MM.1S (cell line): ENCODE measurements around the gene RFXANK.
"Not testable (repeated sequence)": the region's sequence is repeated elsewhere in the genome, so short reads cannot be mapped to it uniquely, and the experiment has no call there.

ENCODE experiments used
- DNase-seq: peaks from one replicate; pipeline ENCODE4 v3.0.0-alpha.2; 2015
- H2AFZ ChIP-seq: fragments of 300-600 bp; sonication (generic); 2 replicates; pipeline ENCODE4 v1.6.0; 2016; ENCODE audit warnings: antibody characterized with exemption, low read length
- H3F3A ChIP-seq: fragments of 300-600 bp; sonication (generic); 2 replicates; pipeline ENCODE4 v1.6.1; 2016; ENCODE audit warnings: mild to moderate bottlenecking, antibody characterized with exemption, low read length, moderate library complexity, mixed read lengths; ENCODE audit not compliant: insufficient read depth
- H3K27ac ChIP-seq: fragments of 300-600 bp; sonication (generic); 2 replicates; pipeline ENCODE4 v1.5.1; 2016; ENCODE audit warnings: mild to moderate bottlenecking, low read length
- H3K27me3 ChIP-seq: fragments of 300-600 bp; sonication (generic); replicated peaks from 2 replicates; pipeline ENCODE4 v1.6.0; 2016; ENCODE audit warnings: low read length; ENCODE audit not compliant: insufficient read depth
- H3K36me3 ChIP-seq: fragments of 300-600 bp; sonication (generic); replicated peaks from 2 replicates; pipeline ENCODE4 v1.6.1; 2016; ENCODE audit warnings: mild to moderate bottlenecking, low read length, mixed read lengths; ENCODE audit not compliant: insufficient read depth
- H3K4me1 ChIP-seq: fragments of 300-600 bp; sonication (generic); 2 replicates; pipeline ENCODE4 v1.6.1; 2016; ENCODE audit warnings: low read length, mixed read lengths
- H3K4me2 ChIP-seq: fragments of 300-600 bp; sonication (generic); 2 replicates; pipeline ENCODE4 v1.6.0; 2016; ENCODE audit warnings: low read depth, low read length
- H3K4me3 ChIP-seq: fragments of 300-600 bp; sonication (generic); 2 replicates; pipeline ENCODE4 v1.5.1; 2016; ENCODE audit warnings: low read length, mixed read lengths
- H3K79me2 ChIP-seq: fragments of 300-600 bp; sonication (generic); 2 replicates; pipeline ENCODE4 v1.6.1; 2016; ENCODE audit warnings: mixed run types, low read length, mixed read lengths
- H3K9ac ChIP-seq: fragments of 300-600 bp; sonication (generic); 2 replicates; pipeline ENCODE4 v1.6.1; 2016; ENCODE audit warnings: low read length, mixed read lengths
- H3K9me2 ChIP-seq: fragments of 300-600 bp; sonication (generic); replicated peaks from 2 replicates; pipeline ENCODE4 v1.6.1; 2016; ENCODE audit warnings: mild to moderate bottlenecking, low read length, mixed read lengths; ENCODE audit not compliant: insufficient read depth
- H3K9me3 ChIP-seq: fragments of 300-600 bp; sonication (generic); replicated peaks from 2 replicates; pipeline ENCODE4 v1.6.1; 2016; ENCODE audit warnings: mild to moderate bottlenecking, low read length, mixed read lengths; ENCODE audit not compliant: insufficient read depth
- H4K20me1 ChIP-seq: fragments of 300-600 bp; sonication (generic); 2 replicates; pipeline ENCODE4 v1.6.1; 2016; ENCODE audit warnings: mild to moderate bottlenecking, low read length, moderate library complexity, mixed read lengths; ENCODE audit not compliant: insufficient read depth
- CTCF ChIP-seq: fragments of 300-600 bp; sonication (generic); IDR thresholded peaks from 2 replicates; pipeline ENCODE4 v1.5.1; 2016; ENCODE audit warnings: antibody characterized with exemption, low read length, mixed read lengths
- EZH2 ChIP-seq: fragments of 300-600 bp; sonication (generic); optimal IDR thresholded peaks from 2 replicates; pipeline ENCODE3; 2017; ENCODE audit warnings: low read depth, mild to moderate bottlenecking, antibody characterized with exemption, low read length, mixed read lengths
- EZH2phosphoT487 ChIP-seq: fragments of 300-600 bp; sonication (generic); IDR thresholded peaks from 2 replicates; pipeline ENCODE4 v1.6.1; 2018; ENCODE audit warnings: antibody characterized with exemption, low read length

The RFXANK gene

GRCh38 chr19:19170053-19170872, 21.8 kb upstream of the RFXANK start, which contains the start of gene MEF2B:
MEF2B (minus strand) TSS chr19:19170263; CDS start chr19:19150735, 19,528 bp downstream.
- Histone ChIP-seq H3K4me1 (peaks cover 7% of the 10 kb centered on the region; the same call in 1 of the 2 replicates), H3K9me3 (no peaks in the 10 kb centered on the region), H3F3A (no peaks in the 10 kb centered on the region), H3K9ac (peak within 1 kb of the TSS; percentile 20; the same call in 1 of the 2 replicates), H3K27ac (no peak within 1 kb of the TSS), H3K27me3 (no peaks in the 10 kb centered on the region), H3K36me3 (no peaks in the 10 kb centered on the region), H3K4me3 (peak within 1 kb of the TSS; percentile 50), H3K9me2 (no peaks in the 10 kb centered on the region), H4K20me1 (no peaks in the 10 kb centered on the region), H2AFZ (peak within 1 kb of the TSS; percentile 36; the same call in 1 of the 2 replicates), H3K4me2 (peak within 1 kb of the TSS; percentile 96), H3K79me2 (no peaks in the 10 kb centered on the region)
- TF ChIP-seq EZH2 (no peak), CTCF (no peak), EZH2phosphoT487 (no peak)
- peak; percentile 89 for DNase-seq

DNA sequence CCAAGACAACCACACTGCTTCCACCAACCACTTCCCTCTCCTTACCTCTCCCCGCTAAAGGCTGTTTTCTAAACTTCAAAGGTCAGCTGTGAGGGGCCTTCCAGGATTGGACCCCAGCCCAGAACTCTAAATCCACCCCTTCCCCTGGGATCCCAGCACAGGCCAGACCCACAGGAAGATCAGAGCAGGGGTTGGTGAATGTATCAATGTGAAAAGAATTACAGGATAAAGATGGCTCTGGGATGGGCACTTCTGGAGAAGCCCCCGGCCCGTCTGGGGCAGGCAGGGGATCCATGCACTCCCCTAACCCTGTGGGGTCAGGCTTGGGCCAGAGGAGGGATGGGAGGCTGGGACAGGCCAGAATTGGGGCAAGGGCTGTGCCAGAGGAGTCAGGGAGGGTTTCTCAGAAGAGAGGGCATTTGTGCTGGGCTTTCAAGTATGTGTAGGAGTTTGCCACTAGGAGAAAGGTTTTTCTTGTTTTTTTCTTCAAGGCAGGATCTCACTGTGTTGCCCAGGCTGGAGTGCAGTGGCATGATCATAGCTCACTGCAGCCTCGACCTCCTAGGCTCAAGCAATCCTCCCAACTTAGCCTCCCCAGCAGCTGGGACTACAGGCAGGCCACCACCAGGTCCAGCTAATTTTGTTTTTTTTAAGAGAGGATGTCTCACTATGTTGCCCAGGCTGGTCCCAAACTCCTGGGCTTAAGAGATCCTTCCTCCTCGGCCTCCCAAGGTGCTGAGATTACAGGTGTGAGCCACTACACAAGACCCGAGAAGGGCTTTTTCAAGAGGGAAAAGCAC, 21.0 kb upstream of the RFXANK start:
- Histone ChIP-seq H3K27me3 (no peaks in the 10 kb centered on the region), H3K4me3 (no peak overlapping the region), H3K9me2 (no peaks in the 10 kb centered on the region), H3K9me3 (no peaks in the 10 kb centered on the region), H3K36me3 (no peaks in the 10 kb centered on the region), H3F3A (no peaks in the 10 kb centered on the region; the same call in 1 of the 2 replicates), H3K79me2 (no peaks in the 10 kb centered on the region), H3K4me2 (no peak overlapping the region), H3K9ac (no peak overlapping the region), H3K27ac (no peak overlapping the region), H2AFZ (no peak overlapping the region), H3K4me1 (peaks cover 7% of the 10 kb centered on the region; the same call in 1 of the 2 replicates), H4K20me1 (no peaks in the 10 kb centered on the region)
- no peak for DNase-seq
- TF ChIP-seq EZH2 (no peak), CTCF (no peak), EZH2phosphoT487 (no peak)

- Histone ChIP-seq H3K27me3 (no peaks in the 10 kb centered on the region), H3F3A (no peaks in the 10 kb centered on the region; the same call in 1 of the 2 replicates), H4K20me1 (no peaks in the 10 kb centered on the region), H3K9me2 (no peaks in the 10 kb centered on the region), H3K9ac (no peak overlapping the region), H3K4me1 (peaks cover 7% of the 10 kb centered on the region; the same call in 1 of the 2 replicates), H3K4me2 (no peak overlapping the region), H3K4me3 (no peak overlapping the region), H2AFZ (no peak overlapping the region), H3K36me3 (no peaks in the 10 kb centered on the region), H3K79me2 (no peaks in the 10 kb centered on the region), H3K27ac (no peak overlapping the region), H3K9me3 (no peaks in the 10 kb centered on the region)
- no peak for TF ChIP-seq CTCF
- no peak for TF ChIP-seq EZH2
- TF ChIP-seq EZH2phosphoT487 = no peak
- no peak for DNase-seq
Measured at GRCh38 chr19:19171821-19172532, 20.1 kb upstream of the RFXANK start.

DNA sequence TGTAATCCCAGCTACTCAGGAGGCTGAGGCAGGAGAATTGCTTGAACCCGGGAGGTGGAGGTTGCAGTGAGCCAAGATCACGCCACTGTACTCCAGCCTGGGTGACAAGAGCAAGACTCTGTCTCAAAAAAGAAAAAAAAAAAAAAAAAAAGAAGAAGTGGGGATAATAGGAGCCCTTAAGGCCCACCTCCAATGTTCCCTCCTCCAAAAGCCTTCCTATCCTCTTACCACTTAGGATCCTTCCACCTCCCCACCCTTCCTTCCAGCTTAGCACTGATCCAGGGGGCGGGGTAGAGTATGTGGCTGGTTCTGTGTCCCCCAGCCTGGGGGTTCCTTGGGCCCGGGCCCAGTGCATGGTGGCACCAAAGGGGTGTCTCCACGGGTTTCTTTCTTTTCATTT, 18.8 kb upstream of the RFXANK start:
- H3K27me3 ChIP-seq, H3K4me2 ChIP-seq, H3K9me3 ChIP-seq, H3F3A ChIP-seq, H3K27ac ChIP-seq, H4K20me1 ChIP-seq, H3K9ac ChIP-seq, H3K9me2 ChIP-seq, H3K79me2 ChIP-seq, H3K36me3 ChIP-seq, H3K4me1 ChIP-seq, H3K4me3 ChIP-seq, H2AFZ ChIP-seq, DNase-seq: not testable (repeated sequence)
